CD4-positive, alpha-beta T cell (primary cell): Measurements from ENCODE around the gene KCNMB4. TPM values are rescaled to one million over a fixed set of nuclear protein-coding genes. Genes with fewer than 3 reads are reported as not detected.

ENCODE experiments used
- ATAC-seq: fragments of 200-7000 bp; cut with Tn5 transposase; one replicate; pipeline ENCODE4 v1.10.0; 2022; ENCODE audit warnings: mild to moderate bottlenecking; ENCODE audit not compliant: poor library complexity
- CTCF ChIA-PET: fragments of 350-600 bp; sonication (Branson Sonifier 250); formaldehyde crosslinking; loops from one replicate; lab custom pipeline; 2021; ENCODE audit warnings: antibody characterized with exemption, inconsistent platforms; lab: Charles Lee
- POLR2A ChIA-PET: fragments of 350-600 bp; sonication (Branson Sonifier 250); formaldehyde crosslinking; loops from one replicate; lab custom pipeline; 2021; ENCODE audit warnings: antibody characterized with exemption, inconsistent platforms; lab: Charles Lee
- DNase-seq, 14 experiments: peaks; one replicate each; pipeline ENCODE4 v3.0.0-alpha.2; 2013 to 2020; ENCODE audit warnings: mixed read lengths in 2 of 14
- H3K27ac ChIP-seq, 2 donors: one replicate each; pipeline versions ENCODE4 v1.5.1 to v1.7.0; 2013; ENCODE audit warnings: low read length in 2 of 2, low read depth in 1 of 2, mild to moderate bottlenecking in 1 of 2
- H3K27me3 ChIP-seq, 2 experiments: 1 replicate in 1 of 2; 2 replicates in 1 of 2; pipeline versions ENCODE4 v1.6.1 to v1.7.0; 2013; ENCODE audit warnings: low read length in 2 of 2, control low read depth in 1 of 2, mild to moderate bottlenecking in 1 of 2, moderate library complexity in 1 of 2; ENCODE audit not compliant: insufficient read depth in 2 of 2, control insufficient read depth in 1 of 2
- H3K36me3 ChIP-seq: one replicate; pipeline ENCODE4 v1.6.1; 2013; ENCODE audit warnings: low read length, control low read depth; ENCODE audit not compliant: insufficient read depth
- H3K4me1 ChIP-seq: one replicate; pipeline ENCODE4 v1.6.1; 2013; ENCODE audit warnings: low read length, control low read depth; ENCODE audit not compliant: insufficient read depth
- H3K4me3 ChIP-seq: one replicate; pipeline ENCODE4 v1.5.1; 2013; ENCODE audit warnings: mild to moderate bottlenecking, low read length, moderate library complexity
- H3K9me3 ChIP-seq, 2 experiments: 1 replicate in 1 of 2; 2 replicates in 1 of 2; pipeline versions ENCODE4 v1.6.1 to v1.7.0; 2013; ENCODE audit warnings: low read length in 2 of 2, mild to moderate bottlenecking in 2 of 2, control low read depth in 1 of 2, moderate library complexity in 1 of 2; ENCODE audit not compliant: control insufficient read depth in 1 of 2, insufficient read depth in 1 of 2
- H3K27ac Mint-ChIP-seq: one replicate; pipeline ENCODE4 v1.8.0; 2020; ENCODE audit warnings: mixed read lengths
- H3K27me3 Mint-ChIP-seq: one replicate; pipeline ENCODE4 v1.8.0; 2021; ENCODE audit warnings: mixed read lengths
- H3K36me3 Mint-ChIP-seq: one replicate; pipeline ENCODE4 v1.8.0; 2021; ENCODE audit warnings: low read depth, mixed read lengths
- H3K4me1 Mint-ChIP-seq: one replicate; pipeline ENCODE4 v1.8.0; 2021; ENCODE audit warnings: low read depth, mixed read lengths
- H3K4me3 Mint-ChIP-seq: one replicate; pipeline ENCODE4 v1.8.0; 2020; ENCODE audit warnings: mild to moderate bottlenecking, mixed read lengths
- H3K9me3 Mint-ChIP-seq: one replicate; pipeline ENCODE4 v1.8.0; 2020; ENCODE audit warnings: mixed read lengths
- intact Hi-C, 2 experiments: fragments of 100-400 bp; cut with DNase I in 1 of 2; cut with micrococcal nuclease in 1 of 2; formaldehyde crosslinking; loops; one replicate each; pipeline versions ENCODE4 v1.15.1 to v1.9.0; 2023 to 2025; cut with DNase I, micrococcal nuclease
- total RNA-seq, 174 experiments: library from RNA in 2 of 174; stranded (reverse) in 2 of 174; gene quantifications; one replicate each; pipeline ENCODE4 v1.2.3 and lab custom pipeline; 2021 to 2026
- TF ChIP-seq, protein P1 (sequence below): fragments of 200-600 bp; IDR thresholded peaks from one replicate; pipeline ENCODE4 v1.8.0; 2022; ENCODE audit warnings: antibody characterized with exemption, mild to moderate bottlenecking

KCNMB4 gene
- total RNA-seq, 2 experiments from 2014 or later = 0.53 to 0.71 TPM

- Mint-ChIP-seq H3K4me3 (no peak overlapping the region), H3K36me3 (no peaks in the 10 kb centered on the region), H3K9me3 (no peaks in the 10 kb centered on the region), H3K4me1 (no peaks in the 10 kb centered on the region), H3K27ac (no peak overlapping the region), H3K27me3 (no peaks in the 10 kb centered on the region)
- no peak for DNase-seq
- Histone ChIP-seq H3K27ac (no peak overlapping the region), H3K4me1 (no peaks in the 10 kb centered on the region), H3K27me3 (no peaks in the 10 kb centered on the region), H3K9me3 (no peaks in the 10 kb centered on the region), H3K36me3 (no peaks in the 10 kb centered on the region), H3K4me3 (no peak overlapping the region)
- intact Hi-C loops = no loop called here
- ATAC-seq = no peak
- TF ChIP-seq, protein P1, sequence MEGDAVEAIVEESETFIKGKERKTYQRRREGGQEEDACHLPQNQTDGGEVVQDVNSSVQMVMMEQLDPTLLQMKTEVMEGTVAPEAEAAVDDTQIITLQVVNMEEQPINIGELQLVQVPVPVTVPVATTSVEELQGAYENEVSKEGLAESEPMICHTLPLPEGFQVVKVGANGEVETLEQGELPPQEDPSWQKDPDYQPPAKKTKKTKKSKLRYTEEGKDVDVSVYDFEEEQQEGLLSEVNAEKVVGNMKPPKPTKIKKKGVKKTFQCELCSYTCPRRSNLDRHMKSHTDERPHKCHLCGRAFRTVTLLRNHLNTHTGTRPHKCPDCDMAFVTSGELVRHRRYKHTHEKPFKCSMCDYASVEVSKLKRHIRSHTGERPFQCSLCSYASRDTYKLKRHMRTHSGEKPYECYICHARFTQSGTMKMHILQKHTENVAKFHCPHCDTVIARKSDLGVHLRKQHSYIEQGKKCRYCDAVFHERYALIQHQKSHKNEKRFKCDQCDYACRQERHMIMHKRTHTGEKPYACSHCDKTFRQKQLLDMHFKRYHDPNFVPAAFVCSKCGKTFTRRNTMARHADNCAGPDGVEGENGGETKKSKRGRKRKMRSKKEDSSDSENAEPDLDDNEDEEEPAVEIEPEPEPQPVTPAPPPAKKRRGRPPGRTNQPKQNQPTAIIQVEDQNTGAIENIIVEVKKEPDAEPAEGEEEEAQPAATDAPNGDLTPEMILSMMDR = no peak
- ChIA-PET CTCF (no interaction called here), POLR2A (no interaction called here)
Measured at GRCh38 chr12:70427611-70428010, 61.5 kb downstream of the KCNMB4 start.

DNA sequence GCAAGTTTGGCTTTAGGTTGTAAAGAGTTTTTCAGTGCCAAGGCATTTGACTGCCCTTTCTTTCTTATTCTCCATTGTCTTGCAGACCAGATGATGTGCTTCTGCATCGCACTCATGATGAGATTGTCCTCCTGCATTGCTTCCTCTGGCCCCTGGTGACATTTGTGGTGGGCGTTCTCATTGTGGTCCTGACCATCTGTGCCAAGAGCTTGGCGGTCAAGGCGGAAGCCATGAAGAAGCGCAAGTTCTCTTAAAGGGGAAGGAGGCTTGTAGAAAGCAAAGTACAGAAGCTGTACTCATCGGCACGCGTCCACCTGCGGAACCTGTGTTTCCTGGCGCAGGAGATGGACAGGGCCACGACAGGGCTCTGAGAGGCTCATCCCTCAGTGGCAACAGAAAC, 64.3 kb downstream of the KCNMB4 start:
- no peaks in the 10 kb centered on the region for H3K27me3 Mint-ChIP-seq
- no peaks in the 10 kb centered on the region for H3K9me3 Mint-ChIP-seq
- ATAC-seq (no peak), DNase-seq (no peak)
- H3K27ac Mint-ChIP-seq = no peak overlapping the region
- intact Hi-C loops = no loop called here
- H3K36me3 Mint-ChIP-seq = no peaks in the 10 kb centered on the region
- H3K4me3 ChIP-seq = no peak overlapping the region
- H3K27ac ChIP-seq = no peak overlapping the region
- H3K36me3 ChIP-seq = no peaks in the 10 kb centered on the region
- H3K4me3 Mint-ChIP-seq = no peak overlapping the region
- H3K4me1 ChIP-seq = no peaks in the 10 kb centered on the region
- TF ChIP-seq, protein P1 = no peak
- no peaks in the 10 kb centered on the region for H3K27me3 ChIP-seq
- CTCF ChIA-PET = no interaction called here
- no peaks in the 10 kb centered on the region for H3K9me3 ChIP-seq
- POLR2A ChIA-PET = no interaction called here
- H3K4me1 Mint-ChIP-seq = no peaks in the 10 kb centered on the region

DNA sequence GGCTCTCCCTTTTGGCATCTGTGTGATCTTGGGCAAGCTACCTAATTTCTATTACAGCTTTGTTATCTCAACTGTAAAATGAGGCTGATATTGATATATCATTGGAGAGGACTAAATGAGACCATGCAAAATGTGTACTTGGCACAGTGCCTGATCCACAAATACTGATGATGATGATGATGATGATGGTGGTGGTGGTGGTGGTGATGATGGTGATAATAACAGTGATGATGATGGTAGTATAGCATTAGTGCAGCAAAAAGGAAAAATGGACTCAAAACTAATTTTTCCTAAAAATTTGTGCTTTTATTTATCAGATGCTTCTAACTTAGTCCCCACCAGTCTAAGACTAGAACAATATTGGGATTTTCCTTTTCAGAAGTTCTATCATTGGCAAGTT, 70.7 kb downstream of the KCNMB4 start:
- Histone ChIP-seq H3K27ac (no peak overlapping the region), H3K9me3 (no peaks in the 10 kb centered on the region), H3K36me3 (no peaks in the 10 kb centered on the region), H3K4me1 (no peaks in the 10 kb centered on the region), H3K27me3 (no peaks in the 10 kb centered on the region), H3K4me3 (no peak overlapping the region)
- Mint-ChIP-seq H3K9me3 (no peaks in the 10 kb centered on the region), H3K4me1 (no peaks in the 10 kb centered on the region), H3K36me3 (no peaks in the 10 kb centered on the region), H3K27me3 (no peaks in the 10 kb centered on the region), H3K4me3 (no peak overlapping the region), H3K27ac (no peak overlapping the region)
- CTCF ChIA-PET = no interaction called here
- DNase-seq (no peak), ATAC-seq (no peak)
- intact Hi-C loops = no loop called here
- POLR2A ChIA-PET = no interaction called here
- TF ChIP-seq, protein P1 = no peak
